PFSK-1 (cell line): ENCODE data around the gene XYLT1.

Source experiments
- FOXP2 ChIP-seq: optimal IDR thresholded peaks from 2 replicates; pipeline ENCODE3; 2011; ENCODE audit warnings: borderline replicate concordance, control low read depth, inconsistent platforms; ENCODE audit not compliant: insufficient read depth; ENCODE audit errors: extremely low read length, extremely low read depth
- POLR2AphosphoS5 ChIP-seq: IDR thresholded peaks from 2 replicates; pipeline ENCODE4 v1.6.1; 2012; ENCODE audit warnings: low read depth, mild to moderate bottlenecking, control low read depth, low read length, moderate library complexity
- SIN3A ChIP-seq: IDR thresholded peaks from 2 replicates; pipeline ENCODE4 v1.6.1; 2012; ENCODE audit warnings: mild to moderate bottlenecking, low read length, moderate library complexity, borderline replicate concordance; ENCODE audit not compliant: insufficient read depth
- TAF1 ChIP-seq: IDR thresholded peaks from 2 replicates; pipeline ENCODE4 v1.6.1; 2012; ENCODE audit warnings: low read length, control low read depth, borderline replicate concordance; ENCODE audit not compliant: insufficient read depth
- TF ChIP-seq, protein P1 (sequence below), 2 experiments: IDR thresholded peaks; 2 replicates each; pipeline versions ENCODE4 v1.6.1 to v1.8.0; 2011 to 2012; ENCODE audit warnings: low read depth in 2 of 2, low read length in 2 of 2, control low read depth in 1 of 2, inconsistent platforms in 1 of 2, mild to moderate bottlenecking in 1 of 2, moderate library complexity in 1 of 2; ENCODE audit not compliant: insufficient read depth in 1 of 2

DNA sequence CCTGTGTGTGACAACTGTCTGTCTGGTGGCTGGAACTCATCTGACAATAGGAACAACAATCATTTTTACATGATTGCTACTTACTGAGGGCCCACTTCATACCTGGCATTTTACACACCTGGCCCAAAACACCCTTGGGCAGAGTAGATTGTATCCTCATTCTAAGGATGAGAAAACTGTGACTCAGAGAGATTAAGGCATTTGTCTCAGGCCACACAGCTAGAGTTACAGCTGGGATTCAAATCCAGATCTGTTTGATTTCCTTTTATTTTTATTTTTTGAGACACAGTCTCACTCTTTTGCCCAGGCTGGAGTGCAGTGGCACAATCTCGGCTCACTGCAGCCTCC is 242.1 kb downstream of the XYLT1 start:
- TF ChIP-seq, protein P1, sequence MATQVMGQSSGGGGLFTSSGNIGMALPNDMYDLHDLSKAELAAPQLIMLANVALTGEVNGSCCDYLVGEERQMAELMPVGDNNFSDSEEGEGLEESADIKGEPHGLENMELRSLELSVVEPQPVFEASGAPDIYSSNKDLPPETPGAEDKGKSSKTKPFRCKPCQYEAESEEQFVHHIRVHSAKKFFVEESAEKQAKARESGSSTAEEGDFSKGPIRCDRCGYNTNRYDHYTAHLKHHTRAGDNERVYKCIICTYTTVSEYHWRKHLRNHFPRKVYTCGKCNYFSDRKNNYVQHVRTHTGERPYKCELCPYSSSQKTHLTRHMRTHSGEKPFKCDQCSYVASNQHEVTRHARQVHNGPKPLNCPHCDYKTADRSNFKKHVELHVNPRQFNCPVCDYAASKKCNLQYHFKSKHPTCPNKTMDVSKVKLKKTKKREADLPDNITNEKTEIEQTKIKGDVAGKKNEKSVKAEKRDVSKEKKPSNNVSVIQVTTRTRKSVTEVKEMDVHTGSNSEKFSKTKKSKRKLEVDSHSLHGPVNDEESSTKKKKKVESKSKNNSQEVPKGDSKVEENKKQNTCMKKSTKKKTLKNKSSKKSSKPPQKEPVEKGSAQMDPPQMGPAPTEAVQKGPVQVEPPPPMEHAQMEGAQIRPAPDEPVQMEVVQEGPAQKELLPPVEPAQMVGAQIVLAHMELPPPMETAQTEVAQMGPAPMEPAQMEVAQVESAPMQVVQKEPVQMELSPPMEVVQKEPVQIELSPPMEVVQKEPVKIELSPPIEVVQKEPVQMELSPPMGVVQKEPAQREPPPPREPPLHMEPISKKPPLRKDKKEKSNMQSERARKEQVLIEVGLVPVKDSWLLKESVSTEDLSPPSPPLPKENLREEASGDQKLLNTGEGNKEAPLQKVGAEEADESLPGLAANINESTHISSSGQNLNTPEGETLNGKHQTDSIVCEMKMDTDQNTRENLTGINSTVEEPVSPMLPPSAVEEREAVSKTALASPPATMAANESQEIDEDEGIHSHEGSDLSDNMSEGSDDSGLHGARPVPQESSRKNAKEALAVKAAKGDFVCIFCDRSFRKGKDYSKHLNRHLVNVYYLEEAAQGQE (IDR thresholded peaks at IDR 0.05; ENCODE audit: insufficient read depth in 1 of 2, low read depth in 2 of 2, low read length in 2 of 2), result no peak
- TF ChIP-seq POLR2AphosphoS5 (no peak), SIN3A (no peak), TAF1 (no peak), FOXP2 (no peak)
